Activated T-helper 1 cell treated with anti-CD3 and anti-CD28 coated beads, Interleukin-2, amount 50 U/mL, for 16 hours (primary cell): Measurements from ENCODE around the gene GRK5.

Source experiments
- DNase-seq, 2 donors: peaks; one replicate each; pipeline ENCODE4 v3.0.0-alpha.2; 2020; ENCODE audit warnings: low read depth in 1 of 2, low spot score in 1 of 2

Gene GRK5

DNA sequence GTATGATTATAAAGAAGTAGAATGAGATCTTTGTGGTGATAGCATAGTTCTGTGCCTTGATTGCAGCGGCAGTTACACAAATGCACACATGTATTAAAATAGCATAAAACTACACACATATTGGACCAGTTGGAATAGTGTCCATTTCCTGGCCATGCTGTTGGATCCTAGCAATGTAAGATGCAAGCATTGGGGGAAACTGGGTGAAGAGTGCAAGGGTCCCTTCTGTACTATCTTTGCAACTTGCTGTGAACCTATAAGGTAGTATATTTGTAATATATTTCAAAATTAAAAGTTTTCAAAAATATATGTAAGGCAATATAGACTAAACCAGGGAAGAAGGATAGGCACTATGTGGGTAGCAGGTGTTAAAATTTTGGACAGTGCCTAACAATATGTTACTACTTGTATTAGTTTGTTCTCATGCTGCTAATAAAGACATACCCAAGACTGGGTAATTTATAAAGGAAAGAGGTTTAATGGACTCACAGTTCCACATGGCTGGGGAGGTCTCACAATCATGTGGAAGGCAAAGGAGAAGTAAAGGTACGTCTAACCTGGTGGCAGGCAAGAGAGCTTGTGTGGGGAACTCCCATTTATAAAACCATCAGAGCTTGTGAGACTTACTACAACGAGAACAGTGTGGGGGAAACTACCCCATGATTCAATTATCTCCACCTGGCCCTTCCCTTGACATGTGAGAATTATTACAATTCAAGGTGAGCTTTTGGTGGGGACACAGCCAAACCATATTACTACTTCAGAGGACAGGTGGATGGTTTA, 263.7 kb downstream of the GRK5 start:
- no peak for DNase-seq

DNA sequence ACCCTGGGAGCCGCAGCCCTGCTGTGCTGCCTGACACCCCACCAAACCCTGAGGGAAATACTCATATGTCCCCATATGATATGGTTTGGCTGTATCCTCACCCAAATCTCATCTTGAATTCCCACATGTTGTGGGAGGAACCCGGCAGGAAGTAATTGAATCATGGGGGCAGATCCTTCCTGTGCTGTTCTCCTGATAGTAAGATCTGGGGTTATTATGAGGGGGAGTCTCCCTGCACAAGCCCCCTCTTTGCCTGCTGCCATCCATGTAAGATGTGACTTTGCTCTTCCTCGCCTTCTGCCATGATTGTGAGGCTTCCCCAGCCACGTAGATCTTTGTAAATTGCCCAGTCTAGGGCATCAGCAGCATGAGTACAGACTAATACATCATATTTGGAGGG, 266.4 kb downstream of the GRK5 start:
- no peak for DNase-seq

- DNase-seq, result no peak
Measured at GRCh38 chr10:119474606-119475005, 267.2 kb downstream of the GRK5 start.

GRCh38 chr10:119477444-119477843, 270.1 kb downstream of the GRK5 start:
- no peak for DNase-seq

DNA sequence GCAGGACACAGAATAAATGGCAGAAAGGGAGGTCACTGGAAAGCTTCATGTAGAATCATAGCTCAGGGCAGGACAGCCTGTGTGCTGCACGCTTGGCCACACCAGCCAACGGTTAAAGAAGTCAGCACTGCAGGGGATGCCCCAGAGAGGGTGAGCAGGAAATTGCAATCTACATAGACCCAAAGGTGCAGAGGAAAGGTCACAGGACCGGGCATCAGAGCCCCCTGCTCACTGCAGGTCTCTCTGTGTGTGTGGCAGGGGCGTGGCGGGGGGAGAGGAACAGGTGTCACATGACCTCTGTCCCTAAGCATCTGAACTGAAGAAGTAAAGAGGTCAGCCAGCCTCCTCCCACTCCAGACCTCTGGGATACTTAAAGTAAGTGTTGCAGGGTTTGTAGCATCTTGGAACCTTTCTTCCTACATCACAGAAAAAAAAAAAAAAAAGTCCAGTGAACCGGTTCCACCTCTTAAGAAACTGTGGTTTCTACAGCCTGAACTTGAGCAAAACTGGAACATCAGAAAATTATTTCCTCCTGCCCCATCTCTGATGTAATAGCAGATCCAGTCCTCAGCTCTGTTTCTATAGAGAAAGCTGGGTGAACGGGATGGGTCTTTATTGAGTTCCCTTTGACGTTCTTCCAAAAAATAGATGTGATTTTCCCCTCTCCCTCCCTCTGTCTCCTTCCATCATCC, 270.9 kb downstream of the GRK5 start:
- no peak for DNase-seq

- no peak for DNase-seq
Measured at GRCh38 chr10:119478811-119479341, 271.5 kb downstream of the GRK5 start.

GRCh38 chr10:119479532-119479931, 272.2 kb downstream of the GRK5 start:
- no peak for DNase-seq

GRCh38 chr10:119480667-119481066, 273.3 kb downstream of the GRK5 start:
- DNase-seq, result no peak

- DNase-seq, result no peak
Measured at GRCh38 chr10:119481781-119482426, 274.5 kb downstream of the GRK5 start.

GRCh38 chr10:119483001-119483400, 275.6 kb downstream of the GRK5 start:
- DNase-seq, result no peak

- DNase-seq, result no peak
Measured at GRCh38 chr10:119483839-119484238, 276.5 kb downstream of the GRK5 start.

- DNase-seq, result no peak
Measured at GRCh38 chr10:119488675-119489074, 281.3 kb downstream of the GRK5 start.

GRCh38 chr10:119489991-119490326, 282.6 kb downstream of the GRK5 start:
- DNase-seq, result no peak

GRCh38 chr10:119491966-119492757, 284.8 kb downstream of the GRK5 start:
- DNase-seq, result no peak

DNA sequence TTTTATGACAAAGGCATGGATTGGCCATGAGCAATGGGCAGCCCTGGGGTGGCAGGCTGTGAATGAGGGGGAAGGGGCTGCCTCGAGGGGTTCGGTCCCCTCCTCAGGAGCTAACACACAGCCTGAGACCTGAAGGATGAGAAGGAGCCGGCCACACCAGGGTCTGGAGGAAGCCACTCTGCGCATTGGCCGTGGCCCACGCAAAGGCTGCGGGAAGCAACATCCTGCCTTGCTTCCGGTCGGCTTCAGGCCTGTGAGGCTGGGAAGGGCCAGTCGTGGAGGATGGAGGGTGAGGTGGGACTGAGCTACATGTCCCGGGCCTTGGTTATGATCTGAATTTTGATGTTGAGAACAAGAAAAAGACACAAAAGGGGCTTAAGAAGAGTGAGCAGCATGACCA, 285.8 kb downstream of the GRK5 start:
- no peak for DNase-seq

GRCh38 chr10:119494236-119495020, 287.1 kb downstream of the GRK5 start:
- DNase-seq, result no peak

GRCh38 chr10:119495021-119495505, 287.7 kb downstream of the GRK5 start:
- DNase-seq, result no peak

GRCh38 chr10:119495545-119495944, 288.2 kb downstream of the GRK5 start:
- no peak for DNase-seq

DNA sequence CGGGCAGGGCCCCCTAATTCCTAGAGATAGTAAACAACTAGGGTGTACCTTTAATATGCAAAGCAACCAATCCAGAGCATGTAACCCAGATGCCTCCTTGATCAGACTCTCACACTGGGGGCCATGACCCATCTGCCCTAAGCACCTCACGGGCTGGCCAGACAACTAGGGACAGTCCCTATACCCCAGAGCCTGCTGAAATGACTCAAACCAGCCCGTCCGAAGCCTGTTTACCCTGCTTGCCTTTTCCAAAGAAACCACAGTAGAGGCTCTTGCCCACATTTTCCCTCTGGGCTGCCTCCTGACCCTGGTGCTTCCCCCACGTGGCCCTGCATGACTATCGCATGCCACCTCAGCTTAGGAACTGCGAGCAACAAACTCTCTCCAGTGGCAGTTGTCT, 288.9 kb downstream of the GRK5 start:
- DNase-seq, result no peak

- no peak for DNase-seq
Measured at GRCh38 chr10:119497243-119497642, 289.9 kb downstream of the GRK5 start.
